Measurements from ENCODE around the gene SOX21. TPM values are rescaled to one million over a fixed set of nuclear protein-coding genes. Genes with fewer than 3 reads are reported as not detected.

The SOX21 gene
- total RNA-seq, 3 donors from 2014 or later (not counting 1 experiment from before 2014, with no cell fraction given), result not detected

DNA sequence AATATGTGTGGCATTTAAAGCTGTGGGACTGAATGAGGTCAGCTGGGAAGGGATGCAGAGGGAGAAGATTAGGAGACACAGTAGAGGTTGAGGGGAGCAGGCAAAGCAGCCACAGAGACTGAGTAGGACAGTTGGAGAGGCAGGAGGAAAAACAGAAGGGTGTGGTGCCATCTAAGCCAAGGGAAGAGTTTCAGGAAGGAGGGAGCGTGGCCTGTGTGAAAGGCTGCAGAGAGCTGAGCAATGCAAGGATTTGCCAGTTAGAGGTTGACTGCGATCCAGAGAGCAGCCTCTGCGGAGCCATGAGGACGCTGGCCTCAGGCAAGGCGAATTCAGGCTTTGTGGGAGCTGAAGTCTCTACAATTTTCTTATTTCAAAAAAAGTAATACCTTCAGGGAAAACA, 28.9 kb downstream of the SOX21 start:
- TF ChIP-seq, protein P1, sequence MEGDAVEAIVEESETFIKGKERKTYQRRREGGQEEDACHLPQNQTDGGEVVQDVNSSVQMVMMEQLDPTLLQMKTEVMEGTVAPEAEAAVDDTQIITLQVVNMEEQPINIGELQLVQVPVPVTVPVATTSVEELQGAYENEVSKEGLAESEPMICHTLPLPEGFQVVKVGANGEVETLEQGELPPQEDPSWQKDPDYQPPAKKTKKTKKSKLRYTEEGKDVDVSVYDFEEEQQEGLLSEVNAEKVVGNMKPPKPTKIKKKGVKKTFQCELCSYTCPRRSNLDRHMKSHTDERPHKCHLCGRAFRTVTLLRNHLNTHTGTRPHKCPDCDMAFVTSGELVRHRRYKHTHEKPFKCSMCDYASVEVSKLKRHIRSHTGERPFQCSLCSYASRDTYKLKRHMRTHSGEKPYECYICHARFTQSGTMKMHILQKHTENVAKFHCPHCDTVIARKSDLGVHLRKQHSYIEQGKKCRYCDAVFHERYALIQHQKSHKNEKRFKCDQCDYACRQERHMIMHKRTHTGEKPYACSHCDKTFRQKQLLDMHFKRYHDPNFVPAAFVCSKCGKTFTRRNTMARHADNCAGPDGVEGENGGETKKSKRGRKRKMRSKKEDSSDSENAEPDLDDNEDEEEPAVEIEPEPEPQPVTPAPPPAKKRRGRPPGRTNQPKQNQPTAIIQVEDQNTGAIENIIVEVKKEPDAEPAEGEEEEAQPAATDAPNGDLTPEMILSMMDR (IDR thresholded peaks at IDR 0.05), result no peak
- no peak overlapping the region for H3K27ac ChIP-seq (ENCODE audit: low read length)

DNA sequence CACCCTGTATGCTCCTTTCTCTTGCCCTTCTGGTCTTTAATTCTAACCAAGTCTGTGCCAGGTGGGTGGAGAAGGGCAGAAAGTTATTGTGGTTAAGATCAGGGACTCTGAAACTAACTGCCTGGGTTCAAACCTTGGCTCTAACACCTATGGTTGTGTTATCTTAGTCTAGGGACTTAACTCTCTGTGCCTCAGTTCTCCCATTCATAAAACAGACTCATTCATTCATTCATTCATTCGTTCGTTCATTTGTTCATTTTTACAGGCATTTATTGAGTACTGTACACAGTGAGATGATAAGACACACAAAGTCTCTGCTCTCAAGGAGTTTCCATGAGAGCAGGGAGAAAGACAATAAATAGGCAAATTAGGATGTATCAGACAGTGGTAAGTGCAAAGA, 30.1 kb downstream of the SOX21 start:
- WGBS (ENCODE audit: insufficient coverage), result 83% methylated on average over 1 of the region's 2 CpGs
- no peak overlapping the region for H3K4me3 Mint-ChIP-seq

More for the DNA sequence above, 28.9 kb downstream of the SOX21 start:
- intact Hi-C loops (cut with micrococcal nuclease), result no loop called here
- Mint-ChIP-seq H3K9me3 (no peaks in the 10 kb centered on the region), H3K36me3 (no peaks in the 10 kb centered on the region), H3K27ac (no peak overlapping the region), H3K4me3 (no peak overlapping the region), H3K4me1 (no peaks in the 10 kb centered on the region), H3K27me3 (ENCODE audit: low read depth in 2 of 2) (peaks cover 19 to 27% of the 10 kb centered on the region in 2 donors)
- H3K27me3 ChIP-seq (ENCODE audit: control insufficient read depth, insufficient read depth, low read length), result no peaks in the 10 kb centered on the region
- H3K9me3 ChIP-seq (ENCODE audit: control insufficient read depth, insufficient read depth, low read length), result no peaks in the 10 kb centered on the region
- no peaks in the 10 kb centered on the region for H3K4me1 ChIP-seq (ENCODE audit: control insufficient read depth, insufficient read depth, low read length)
- no peak for DNase-seq
- WGBS (ENCODE audit: insufficient coverage), result 85% methylated on average over 3 of the region's 5 CpGs
- no peaks in the 10 kb centered on the region for H3K36me3 ChIP-seq (ENCODE audit: control insufficient read depth, insufficient read depth, low read length)
- no peak for ATAC-seq
- H3K4me3 ChIP-seq (ENCODE audit: low read length), result no peak overlapping the region

DNA sequence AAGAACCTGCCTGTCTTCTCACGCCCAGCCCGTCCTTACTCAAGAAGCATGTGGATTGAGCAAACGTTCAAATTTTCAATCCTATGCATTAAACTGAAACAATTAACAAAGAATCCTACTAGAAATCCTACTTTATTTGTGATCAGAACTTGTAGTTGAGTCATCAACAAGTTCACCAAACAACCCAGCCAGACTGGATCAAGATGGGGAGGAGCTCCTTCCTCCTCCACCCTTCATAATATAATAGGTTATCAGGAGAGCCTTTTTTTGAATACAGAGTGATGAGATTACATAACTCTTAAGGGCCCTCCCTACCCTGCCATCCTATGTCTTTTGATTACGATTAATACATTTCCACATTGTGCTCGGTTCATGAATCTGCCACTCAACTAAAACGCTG, 32.7 kb downstream of the SOX21 start:
- no peaks in the 10 kb centered on the region for H3K36me3 Mint-ChIP-seq
- H3K4me3 Mint-ChIP-seq, result no peak overlapping the region
- intact Hi-C loops (cut with micrococcal nuclease), result no loop called here
- WGBS (ENCODE audit: insufficient coverage), result 88% methylated on average over 6 of the region's 6 CpGs
- no peak overlapping the region for H3K27ac ChIP-seq (ENCODE audit: low read length)
- TF ChIP-seq, protein P1 (IDR thresholded peaks at IDR 0.05), result no peak
- H3K36me3 ChIP-seq (ENCODE audit: control insufficient read depth, insufficient read depth, low read length), result no peaks in the 10 kb centered on the region
- H3K9me3 ChIP-seq (ENCODE audit: control insufficient read depth, insufficient read depth, low read length), result no peaks in the 10 kb centered on the region
- no peak for ATAC-seq
- peaks cover 29 to 33% of the 10 kb centered on the region in 2 donors for H3K27me3 Mint-ChIP-seq (ENCODE audit: low read depth in 2 of 2)
- DNase-seq, result no peak
- no peak overlapping the region for H3K27ac Mint-ChIP-seq
- H3K27me3 ChIP-seq (ENCODE audit: control insufficient read depth, insufficient read depth, low read length), result no peaks in the 10 kb centered on the region
- no peak overlapping the region for H3K4me3 ChIP-seq (ENCODE audit: low read length)
- no peaks in the 10 kb centered on the region for H3K9me3 Mint-ChIP-seq
- H3K4me1 ChIP-seq (ENCODE audit: control insufficient read depth, insufficient read depth, low read length), result no peaks in the 10 kb centered on the region
- no peaks in the 10 kb centered on the region for H3K4me1 Mint-ChIP-seq

More for the DNA sequence above, 30.1 kb downstream of the SOX21 start:
- Mint-ChIP-seq H3K36me3 (no peaks in the 10 kb centered on the region), H3K9me3 (no peaks in the 10 kb centered on the region), H3K4me1 (no peaks in the 10 kb centered on the region), H3K27me3 (ENCODE audit: low read depth in 2 of 2) (peaks cover 22 to 24% of the 10 kb centered on the region in 2 donors), H3K27ac (no peak overlapping the region)
- Histone ChIP-seq H3K27me3 (ENCODE audit: control insufficient read depth, insufficient read depth, low read length) (no peaks in the 10 kb centered on the region), H3K4me3 (ENCODE audit: low read length) (no peak overlapping the region), H3K36me3 (ENCODE audit: control insufficient read depth, insufficient read depth, low read length) (no peaks in the 10 kb centered on the region), H3K4me1 (ENCODE audit: control insufficient read depth, insufficient read depth, low read length) (no peaks in the 10 kb centered on the region), H3K27ac (ENCODE audit: low read length) (no peak overlapping the region), H3K9me3 (ENCODE audit: control insufficient read depth, insufficient read depth, low read length) (no peaks in the 10 kb centered on the region)
- ATAC-seq, result no peak
- intact Hi-C loops (cut with micrococcal nuclease), result no loop called here
- TF ChIP-seq, protein P1 (IDR thresholded peaks at IDR 0.05), result no peak
- no peak for DNase-seq

DNA sequence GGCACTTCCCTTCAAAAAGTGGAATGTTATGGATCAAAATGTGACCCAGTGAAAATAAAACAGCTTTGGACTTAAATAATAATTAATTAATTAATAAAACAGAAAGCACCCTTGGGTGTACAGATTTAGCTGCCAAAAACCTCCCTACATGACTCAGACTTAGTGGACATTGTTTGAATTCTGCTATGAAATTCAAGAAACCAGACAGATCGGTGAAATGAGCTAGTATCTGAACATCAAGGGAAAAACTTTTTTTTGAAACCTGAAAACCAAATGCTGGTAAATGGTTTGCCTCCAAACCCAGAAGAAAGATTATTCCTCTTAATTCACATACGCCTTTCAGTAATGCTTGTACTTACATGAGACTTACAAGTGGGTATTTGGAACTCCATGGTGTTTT, 33.5 kb downstream of the SOX21 start:
- H3K4me3 ChIP-seq (ENCODE audit: low read length), result no peak overlapping the region
- no peaks in the 10 kb centered on the region for H3K4me1 ChIP-seq (ENCODE audit: control insufficient read depth, insufficient read depth, low read length)
- no peaks in the 10 kb centered on the region for H3K36me3 ChIP-seq (ENCODE audit: control insufficient read depth, insufficient read depth, low read length)
- Mint-ChIP-seq H3K4me1 (no peaks in the 10 kb centered on the region), H3K27me3 (ENCODE audit: low read depth in 2 of 2) (peaks cover 29 to 33% of the 10 kb centered on the region in 2 donors), H3K27ac (no peak overlapping the region), H3K9me3 (no peaks in the 10 kb centered on the region), H3K36me3 (no peaks in the 10 kb centered on the region), H3K4me3 (no peak overlapping the region)
- DNase-seq, result no peak
- no peaks in the 10 kb centered on the region for H3K9me3 ChIP-seq (ENCODE audit: control insufficient read depth, insufficient read depth, low read length)
- no peaks in the 10 kb centered on the region for H3K27me3 ChIP-seq (ENCODE audit: control insufficient read depth, insufficient read depth, low read length)
- 100% methylated on average over 1 of the region's 2 CpGs for WGBS (ENCODE audit: insufficient coverage)
- H3K27ac ChIP-seq (ENCODE audit: low read length), result no peak overlapping the region
- ATAC-seq, result no peak
- TF ChIP-seq, protein P1 (IDR thresholded peaks at IDR 0.05), result no peak
- intact Hi-C loops (cut with micrococcal nuclease), result no loop called here
